ENCODE data around the gene RND2. TPM values are rescaled to one million over a fixed set of nuclear protein-coding genes. Genes with fewer than 3 reads are reported as not detected.

Gene RND2
- total and polyA plus RNA-seq, 9 of the 15 experiments (the other 6 are each of a cell fraction or from before 2014, with no cell fraction given), result 0.15 to 1.9 (median 0.98) TPM

- TF ChIP-seq CTCFL (IDR thresholded peaks at IDR 0.05; ENCODE audit: borderline replicate concordance, insufficient read depth, low read depth, low read length, poor library complexity, severe bottlenecking), result no peak
- TF ChIP-seq RNF2 (IDR thresholded peaks at IDR 0.05), result 0 out of 2 replicates have a peak, but pooled peaks have one; percentile 12
- TF ChIP-seq TSHZ1 (CRISPR knock-in tag; IDR thresholded peaks at IDR 0.05), result no peak
- TF ChIP-seq HIVEP1 (CRISPR knock-in tag; IDR thresholded peaks at IDR 0.05), result no peak
- TF ChIP-seq PTRF (tag; IDR thresholded peaks at IDR 0.05), result no peak
- no peak for TF ChIP-seq AFF4 (CRISPR knock-in tag; IDR thresholded peaks at IDR 0.05)
- TF ChIP-seq MAFK (IDR thresholded peaks at IDR 0.05; ENCODE audit: low read length), result no peak
- no peak for TF ChIP-seq TBL1XR1 (IDR thresholded peaks at IDR 0.05; ENCODE audit: low read length in 2 of 2)
- TF ChIP-seq TRIM25 (IDR thresholded peaks at IDR 0.05; ENCODE audit: borderline replicate concordance), result no peak
- TF ChIP-seq ZNF24 (IDR thresholded peaks at IDR 0.05), result no peak
- TF ChIP-seq ESRRB (CRISPR knock-in tag; IDR thresholded peaks at IDR 0.05; ENCODE audit: borderline replicate concordance), result no peak
- no peak; the same call in none of the 2 replicates for TF ChIP-seq ZFX (CRISPR knock-in tag; IDR thresholded peaks at IDR 0.05)
- TF ChIP-seq FIP1L1 (IDR thresholded peaks at IDR 0.05; ENCODE audit: low read depth, low read length, poor library complexity, severe bottlenecking), result peak; percentile 85
- no peak for TF ChIP-seq CTBP1 (IDR thresholded peaks at IDR 0.05; ENCODE audit: borderline replicate concordance)
- no peak for TF ChIP-seq TCF15 (CRISPR knock-in tag; IDR thresholded peaks at IDR 0.05)
- peak; percentile 77 for TF ChIP-seq KLF13 (tag; IDR thresholded peaks at IDR 0.05; ENCODE audit: borderline replicate concordance, low read depth)
Observed at GRCh38 chr17:42980274-42980765, 44.7 kb upstream of the RND2 start, which contains the start of gene RUNDC1 (continued).

Measured in K562 (cell line).